Mesothelial cell of epicardium (in vitro differentiated cells): ENCODE results near the gene LRRC75A. TPM values are rescaled to one million over a fixed set of nuclear protein-coding genes. Genes with fewer than 3 reads are reported as not detected.
A peak's percentile ranks its signal among the peaks of the same experiment; 100 is the strongest.

ENCODE experiments used
- DNase-seq, 2 experiments: peaks; one replicate each; pipeline ENCODE4 v3.0.0; 2021; ENCODE audit warnings: low spot score in 2 of 2; ENCODE audit not compliant: unreplicated experiment in 2 of 2
- H3K27ac Mint-ChIP-seq: 2 replicates; pipeline ENCODE4 v1.8.0; 2021; ENCODE audit warnings: mixed read lengths
- H3K27me3 Mint-ChIP-seq: 2 replicates; pipeline ENCODE4 v1.8.0; 2021; ENCODE audit warnings: low read depth, mixed read lengths
- H3K36me3 Mint-ChIP-seq: 2 replicates; pipeline ENCODE4 v1.8.0; 2021; ENCODE audit warnings: mixed read lengths
- H3K4me1 Mint-ChIP-seq: 2 replicates; pipeline ENCODE4 v1.8.0; 2021; ENCODE audit warnings: mixed read lengths
- H3K4me3 Mint-ChIP-seq: 2 replicates; pipeline ENCODE4 v1.8.0; 2021; ENCODE audit warnings: mild to moderate bottlenecking, moderate library complexity, mixed read lengths
- H3K9me3 Mint-ChIP-seq: 2 replicates; pipeline ENCODE4 v1.8.0; 2021; ENCODE audit warnings: mixed read lengths
- total RNA-seq: library from RNA; stranded (reverse); gene quantifications from 3 replicates; pipeline ENCODE4 v1.2.1, GENCODE V29; 2021
- TF ChIP-seq, protein P1 (sequence below): fragments of 200-600 bp; sonication (generic); IDR thresholded peaks from one replicate; pipeline ENCODE4 v1.5.0; 2021; ENCODE audit warnings: antibody characterized with exemption; ENCODE audit not compliant: unreplicated experiment

Gene LRRC75A
- total RNA-seq, 1 donor from 2014 or later, result 4.0 TPM

DNA sequence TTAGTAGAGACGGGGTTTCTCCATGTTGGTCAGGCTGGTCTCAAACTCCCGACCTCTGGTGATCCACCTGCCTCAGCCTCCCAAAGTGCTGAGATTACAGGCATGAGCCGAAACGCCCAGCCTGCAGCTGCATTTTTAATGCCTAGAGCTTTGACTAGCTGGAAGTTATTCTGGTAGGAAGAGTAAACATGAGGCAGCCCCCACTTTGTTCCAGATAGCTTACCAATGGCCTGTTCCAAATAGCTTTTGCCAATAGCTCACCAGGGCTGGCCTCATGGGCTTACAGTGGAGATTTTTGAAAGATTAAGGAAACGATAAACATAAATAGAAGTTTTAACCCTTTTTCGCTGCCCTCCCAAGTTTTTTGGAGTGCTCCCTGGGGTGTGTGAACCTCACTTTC is 66.8 kb downstream of the LRRC75A start:
- Mint-ChIP-seq H3K4me1 (no peaks in the 10 kb centered on the region), H3K27ac (no peak overlapping the region), H3K27me3 (no peaks in the 10 kb centered on the region), H3K9me3 (no peaks in the 10 kb centered on the region), H3K4me3 (no peak overlapping the region), H3K36me3 (no peaks in the 10 kb centered on the region)
- DNase-seq, result no peak
- TF ChIP-seq, protein P1, sequence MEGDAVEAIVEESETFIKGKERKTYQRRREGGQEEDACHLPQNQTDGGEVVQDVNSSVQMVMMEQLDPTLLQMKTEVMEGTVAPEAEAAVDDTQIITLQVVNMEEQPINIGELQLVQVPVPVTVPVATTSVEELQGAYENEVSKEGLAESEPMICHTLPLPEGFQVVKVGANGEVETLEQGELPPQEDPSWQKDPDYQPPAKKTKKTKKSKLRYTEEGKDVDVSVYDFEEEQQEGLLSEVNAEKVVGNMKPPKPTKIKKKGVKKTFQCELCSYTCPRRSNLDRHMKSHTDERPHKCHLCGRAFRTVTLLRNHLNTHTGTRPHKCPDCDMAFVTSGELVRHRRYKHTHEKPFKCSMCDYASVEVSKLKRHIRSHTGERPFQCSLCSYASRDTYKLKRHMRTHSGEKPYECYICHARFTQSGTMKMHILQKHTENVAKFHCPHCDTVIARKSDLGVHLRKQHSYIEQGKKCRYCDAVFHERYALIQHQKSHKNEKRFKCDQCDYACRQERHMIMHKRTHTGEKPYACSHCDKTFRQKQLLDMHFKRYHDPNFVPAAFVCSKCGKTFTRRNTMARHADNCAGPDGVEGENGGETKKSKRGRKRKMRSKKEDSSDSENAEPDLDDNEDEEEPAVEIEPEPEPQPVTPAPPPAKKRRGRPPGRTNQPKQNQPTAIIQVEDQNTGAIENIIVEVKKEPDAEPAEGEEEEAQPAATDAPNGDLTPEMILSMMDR, result no peak

DNA sequence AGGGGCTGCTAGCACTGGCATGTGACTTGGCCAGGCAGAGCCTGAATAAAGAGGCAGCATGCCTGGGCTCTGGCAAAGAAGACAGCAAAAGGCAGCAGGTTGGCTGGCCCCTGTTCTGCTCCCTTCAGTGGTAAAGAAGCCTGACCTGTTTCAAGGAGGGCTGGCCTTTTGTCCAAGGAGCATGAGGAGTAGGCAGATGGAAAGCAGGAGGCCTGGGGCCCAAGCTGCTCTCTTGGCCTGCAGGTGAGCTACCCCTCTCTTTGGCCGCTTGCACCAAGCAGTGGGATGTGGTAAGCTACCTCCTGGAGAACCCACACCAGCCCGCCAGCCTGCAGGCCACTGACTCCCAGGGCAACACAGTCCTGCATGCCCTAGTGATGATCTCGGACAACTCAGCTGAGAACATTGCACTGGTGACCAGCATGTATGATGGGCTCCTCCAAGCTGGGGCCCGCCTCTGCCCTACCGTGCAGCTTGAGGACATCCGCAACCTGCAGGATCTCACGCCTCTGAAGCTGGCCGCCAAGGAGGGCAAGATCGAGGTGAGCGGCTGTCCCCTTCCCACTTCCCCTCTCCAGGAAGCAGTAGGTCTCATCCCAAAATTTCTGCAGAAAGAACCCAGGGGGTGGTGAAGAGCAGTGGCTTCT is 68.6 kb downstream of the LRRC75A start:
- Mint-ChIP-seq H3K9me3 (no peaks in the 10 kb centered on the region), H3K36me3 (no peaks in the 10 kb centered on the region)

DNA sequence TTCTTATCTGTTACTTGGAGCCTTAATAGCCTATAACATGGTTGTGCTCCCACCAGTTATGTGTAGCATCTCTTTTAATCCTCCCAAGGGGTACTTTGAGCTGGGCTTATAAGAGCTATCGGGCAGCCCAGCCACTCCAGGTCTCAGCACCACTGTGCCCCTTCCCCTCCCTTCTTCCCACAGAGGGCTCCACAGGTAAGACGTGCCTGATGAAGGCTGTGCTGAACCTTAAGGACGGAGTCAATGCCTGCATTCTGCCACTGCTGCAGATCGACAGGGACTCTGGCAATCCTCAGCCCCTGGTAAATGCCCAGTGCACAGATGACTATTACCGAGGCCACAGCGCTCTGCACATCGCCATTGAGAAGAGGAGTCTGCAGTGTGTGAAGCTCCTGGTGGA is 69.6 kb downstream of the LRRC75A start:
- no peak overlapping the region for H3K27ac Mint-ChIP-seq
- no peak overlapping the region for H3K4me3 Mint-ChIP-seq
- peaks cover 17% of the 10 kb centered on the region for H3K4me1 Mint-ChIP-seq
- H3K36me3 Mint-ChIP-seq, result no peaks in the 10 kb centered on the region
- H3K27me3 Mint-ChIP-seq, result no peaks in the 10 kb centered on the region
- TF ChIP-seq, protein P1, result no peak
- DNase-seq, result no peak
- no peaks in the 10 kb centered on the region for H3K9me3 Mint-ChIP-seq

More for the DNA sequence above, 68.6 kb downstream of the LRRC75A start:
- no peaks in the 10 kb centered on the region for H3K27me3 Mint-ChIP-seq
- peaks cover 12% of the 10 kb centered on the region for H3K4me1 Mint-ChIP-seq
- H3K27ac Mint-ChIP-seq, result no peak overlapping the region
- no peak overlapping the region for H3K4me3 Mint-ChIP-seq
- DNase-seq, result no peak
- TF ChIP-seq, protein P1, result no peak

DNA sequence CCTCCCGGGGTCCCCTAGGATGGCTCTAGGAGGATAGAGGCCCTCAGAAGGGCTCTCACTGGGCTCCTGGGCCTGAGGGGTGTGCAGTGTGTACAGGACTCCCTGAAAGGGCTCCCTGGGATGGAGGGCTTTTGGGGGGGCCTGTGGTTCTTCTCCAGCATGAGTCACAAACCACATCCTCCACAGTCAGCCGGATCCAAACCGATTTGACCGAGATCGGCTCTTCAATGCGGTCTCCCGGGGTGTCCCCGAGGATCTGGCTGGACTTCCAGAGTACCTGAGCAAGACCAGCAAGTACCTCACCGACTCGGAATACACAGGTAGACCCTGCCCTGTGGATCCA is 72.1 kb downstream of the LRRC75A start:
- H3K27ac Mint-ChIP-seq, result no peak overlapping the region
- no peaks in the 10 kb centered on the region for H3K27me3 Mint-ChIP-seq
- H3K4me3 Mint-ChIP-seq, result no peak overlapping the region
- H3K36me3 Mint-ChIP-seq, result no peaks in the 10 kb centered on the region
- H3K4me1 Mint-ChIP-seq, result peaks cover 24% of the 10 kb centered on the region
- no peaks in the 10 kb centered on the region for H3K9me3 Mint-ChIP-seq
- TF ChIP-seq, protein P1, result no peak
- no peak for DNase-seq

DNA sequence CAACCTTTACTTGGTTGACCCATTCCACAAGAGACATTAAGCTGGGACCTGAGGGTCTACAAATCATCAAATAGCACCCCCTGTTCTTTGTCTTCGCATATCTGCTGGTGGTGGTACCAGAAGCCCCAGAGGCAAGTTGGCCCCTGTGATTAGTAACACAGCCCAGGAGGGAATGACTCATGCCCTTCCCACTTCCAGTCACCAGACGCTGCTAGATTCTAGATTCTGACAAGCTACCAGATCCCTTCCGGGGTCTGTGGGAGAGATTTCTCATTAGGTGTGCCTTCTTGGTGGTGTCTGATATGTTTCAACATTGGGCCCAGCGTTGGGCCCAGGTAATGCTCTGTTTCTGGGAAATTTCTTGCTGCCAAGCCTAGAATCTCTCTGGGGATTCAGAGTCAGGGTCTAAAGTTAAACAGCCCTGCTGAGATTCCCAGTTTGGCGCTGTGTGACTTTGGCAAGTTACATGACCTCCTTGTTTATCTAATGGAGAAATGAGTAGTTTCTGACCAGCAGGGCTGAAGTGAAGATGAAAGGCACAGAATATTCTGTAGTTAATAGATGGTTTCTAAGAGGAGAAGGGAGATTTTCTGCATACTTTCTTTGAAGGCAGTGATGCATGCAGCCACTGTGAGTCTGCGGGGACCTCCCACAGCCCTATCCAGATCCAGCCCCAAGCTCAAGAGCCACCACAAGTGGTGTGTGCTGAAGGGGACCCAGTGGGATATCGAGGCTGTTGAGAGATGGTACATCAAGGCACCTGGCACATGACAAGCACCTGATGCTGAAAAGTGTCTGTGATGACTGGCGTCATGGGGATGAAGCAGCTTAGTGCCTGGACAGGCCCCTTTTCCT is 72.7 kb downstream of the LRRC75A start:
- no peaks in the 10 kb centered on the region for H3K9me3 Mint-ChIP-seq
- H3K27ac Mint-ChIP-seq, result peak overlapping the region; percentile 90
- H3K27me3 Mint-ChIP-seq, result no peaks in the 10 kb centered on the region
- H3K4me1 Mint-ChIP-seq, result peaks cover 24% of the 10 kb centered on the region
- H3K4me3 Mint-ChIP-seq, result no peak overlapping the region
- no peaks in the 10 kb centered on the region for H3K36me3 Mint-ChIP-seq
- DNase-seq, result no peak
- TF ChIP-seq, protein P1, result no peak
